ENCODE measurements around the gene SFTA2.
"Not testable (repeated sequence)": the region's sequence is repeated elsewhere in the genome, so short reads cannot be mapped to it uniquely, and the experiment has no call there.

Gene SFTA2

DNA sequence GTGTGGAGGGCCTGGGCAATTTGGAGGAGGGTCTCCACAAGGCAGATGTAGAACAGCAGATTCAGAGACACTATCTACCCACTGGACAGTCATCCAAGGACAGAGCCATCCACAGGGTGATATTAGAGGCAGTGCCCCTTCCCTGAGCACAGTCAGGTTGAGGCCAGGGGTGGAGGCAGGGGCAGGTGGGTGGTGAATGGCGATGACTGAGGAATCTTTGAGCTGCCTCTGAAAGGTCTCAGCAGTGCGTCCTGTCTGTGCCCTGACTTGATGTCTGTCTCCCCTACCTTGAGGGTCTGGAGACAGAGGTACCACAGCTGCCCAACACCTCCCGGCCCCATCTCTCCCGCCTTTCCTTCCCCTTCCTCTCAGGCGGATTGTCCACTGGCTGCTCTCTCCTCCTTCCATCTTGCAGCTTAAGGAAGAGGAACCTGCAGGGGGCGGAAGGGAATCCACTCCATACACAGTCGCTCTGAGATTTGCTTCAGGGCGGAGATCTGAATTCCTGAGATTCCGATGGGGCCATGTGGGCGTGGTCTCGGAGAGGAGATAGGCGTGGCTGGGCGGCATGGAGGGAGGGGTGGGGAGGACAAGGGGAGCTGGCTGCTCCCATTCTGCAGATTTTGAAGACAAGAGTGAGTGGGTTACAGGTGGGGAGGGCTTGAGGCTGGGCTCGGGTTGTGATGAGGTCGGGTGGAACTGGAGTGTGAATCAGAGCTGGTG lies 10.5 kb upstream of the SFTA2 start:
- DNase-seq, result no peak

DNA sequence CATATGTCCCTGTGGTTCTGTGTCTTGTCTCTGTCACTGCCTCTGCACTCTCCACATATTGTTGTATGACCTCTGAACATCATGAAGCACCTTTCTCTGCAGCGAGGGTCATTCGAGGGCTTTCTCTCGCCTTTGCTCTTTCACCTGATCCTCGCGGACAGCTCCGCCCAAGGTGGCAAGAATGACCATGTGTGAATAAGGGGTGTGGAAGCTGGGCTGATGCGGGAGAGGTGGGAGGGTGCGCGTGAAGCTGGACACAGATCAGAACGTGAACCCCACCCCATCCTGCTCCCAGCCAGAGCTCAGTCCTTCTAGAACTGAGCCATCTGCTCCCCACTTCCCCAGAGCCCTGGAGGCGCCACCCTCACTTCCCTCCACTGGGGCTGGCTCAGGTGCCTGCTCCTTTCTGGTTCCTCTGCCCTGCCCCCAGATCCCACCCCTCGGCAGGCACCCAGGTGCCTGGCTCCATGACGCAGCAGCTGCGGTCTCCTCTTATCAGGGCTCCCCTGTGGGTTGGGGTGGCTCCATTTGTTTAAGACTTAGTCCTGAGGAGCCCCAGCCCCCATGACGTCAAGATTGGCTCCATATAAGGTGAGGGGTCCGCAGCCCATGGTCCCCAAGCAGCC lies 8.5 kb upstream of the SFTA2 start, which contains the start of gene MUCL3:
MUCL3 (plus strand) TSS at position 613 of the 626 bp plus-strand sequence. CDS start 27 bp downstream, outside the sequence.
- no peak for DNase-seq

- DNase-seq, result no peak
These were observed 7.5 kb upstream of the SFTA2 start for GRCh38 chr6:30939473-30939872.

DNA sequence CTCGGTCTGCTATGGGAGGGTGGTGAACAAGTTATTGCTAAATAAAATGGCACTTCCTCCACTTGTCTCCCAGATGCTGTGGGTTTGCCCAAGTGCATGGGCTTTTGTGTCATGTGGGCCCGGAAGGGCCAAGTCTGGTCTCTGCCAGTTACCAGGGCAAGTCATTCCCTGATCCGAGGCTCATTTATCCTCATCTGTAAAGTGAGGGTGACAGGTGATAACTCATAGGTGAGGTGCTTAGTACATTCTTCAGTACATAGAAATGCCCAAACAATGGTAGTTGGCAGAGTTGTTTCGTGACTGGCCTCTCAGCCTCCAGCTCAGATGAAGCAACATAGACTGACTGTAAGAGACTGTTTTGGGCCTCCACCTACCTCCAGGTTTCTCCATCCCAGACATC lies 6.8 kb upstream of the SFTA2 start:
- no peak for DNase-seq

- DNase-seq, result no peak
These were observed 5.3 kb upstream of the SFTA2 start for GRCh38 chr6:30937265-30937664.

DNA sequence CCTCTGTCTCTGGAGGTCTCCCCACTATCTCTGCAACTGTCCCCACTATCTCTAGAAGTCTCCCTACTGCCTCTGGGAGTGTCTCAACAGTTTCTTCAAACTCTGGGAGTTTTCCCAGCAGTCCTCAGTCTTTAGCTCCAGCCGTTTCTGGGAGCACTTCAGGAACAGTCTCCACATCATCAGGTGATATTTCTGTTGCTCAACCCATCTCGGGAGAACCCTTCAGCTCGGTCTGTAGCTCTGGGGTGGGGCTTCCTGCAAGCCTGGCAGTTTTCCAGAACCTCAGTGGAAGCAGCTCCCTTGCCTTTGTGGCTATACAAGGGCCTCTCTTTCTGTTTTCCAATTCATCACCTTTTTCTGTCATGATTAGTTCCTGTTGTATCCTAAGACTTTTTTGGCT lies 3.0 kb upstream of the SFTA2 start:
- DNase-seq, result no peak

- DNase-seq, result no peak
These were observed 845 bp upstream of the SFTA2 start for GRCh38 chr6:30932665-30933365.

DNA sequence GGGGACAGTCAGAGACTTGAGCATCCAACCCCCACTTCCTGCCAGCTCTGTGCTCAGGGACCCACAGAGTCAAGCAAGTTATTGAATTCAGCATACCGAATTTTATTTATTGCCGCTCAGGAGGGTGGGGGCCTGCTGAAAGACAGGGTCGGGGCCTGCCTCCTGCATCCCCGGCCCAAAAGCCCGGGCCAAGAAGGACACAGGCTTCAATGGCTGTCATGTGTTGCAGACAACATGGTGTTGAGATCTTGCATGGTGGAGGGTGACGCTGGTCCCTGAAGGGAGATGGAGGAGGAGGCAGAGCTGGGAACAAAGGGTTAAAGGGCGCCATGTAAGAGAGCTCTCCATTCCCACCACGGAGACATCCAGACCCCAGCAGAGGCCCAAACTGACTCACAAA lies 698 bp downstream of the SFTA2 start:
- DNase-seq, result no peak

DNA sequence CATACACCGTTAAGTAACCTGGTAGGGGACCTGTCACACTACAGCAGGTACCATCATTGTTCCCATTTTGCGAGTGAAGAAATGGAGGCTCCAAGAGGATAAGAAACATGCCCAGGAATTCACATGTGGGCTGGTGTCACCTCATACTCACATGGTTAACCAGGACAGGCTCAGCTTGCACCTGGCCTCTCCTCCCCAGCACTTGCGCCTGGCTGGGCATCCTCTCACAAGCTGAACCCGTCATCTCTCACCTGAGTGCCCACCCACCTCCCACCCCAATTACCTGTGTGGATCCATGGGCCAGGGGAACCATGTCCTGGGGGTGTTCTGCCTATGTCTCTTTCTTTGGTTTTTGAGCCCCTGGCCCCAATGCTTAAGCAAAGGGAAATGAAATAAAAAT lies 1.5 kb downstream of the SFTA2 start:
- no peak for DNase-seq

DNA sequence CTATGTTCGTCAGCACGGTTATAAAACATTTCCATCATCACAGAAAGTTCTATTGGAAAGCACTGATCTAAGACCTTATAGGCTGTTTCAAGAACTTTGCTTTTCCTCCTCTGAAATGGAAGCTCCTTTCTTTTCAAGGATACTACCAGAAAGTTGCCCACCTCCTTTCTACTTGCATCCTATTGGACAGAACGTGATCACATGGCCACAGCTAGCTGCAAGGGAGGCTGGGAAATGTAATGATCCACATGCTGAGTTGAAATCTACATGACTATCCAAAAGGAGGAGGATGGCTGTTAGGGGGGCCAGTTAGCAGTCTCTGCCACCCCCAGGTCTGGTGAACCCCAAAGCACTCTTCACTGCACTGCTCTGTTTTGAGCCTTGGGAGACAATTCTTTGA lies 3.3 kb downstream of the SFTA2 start:
- no peak for DNase-seq

DNA sequence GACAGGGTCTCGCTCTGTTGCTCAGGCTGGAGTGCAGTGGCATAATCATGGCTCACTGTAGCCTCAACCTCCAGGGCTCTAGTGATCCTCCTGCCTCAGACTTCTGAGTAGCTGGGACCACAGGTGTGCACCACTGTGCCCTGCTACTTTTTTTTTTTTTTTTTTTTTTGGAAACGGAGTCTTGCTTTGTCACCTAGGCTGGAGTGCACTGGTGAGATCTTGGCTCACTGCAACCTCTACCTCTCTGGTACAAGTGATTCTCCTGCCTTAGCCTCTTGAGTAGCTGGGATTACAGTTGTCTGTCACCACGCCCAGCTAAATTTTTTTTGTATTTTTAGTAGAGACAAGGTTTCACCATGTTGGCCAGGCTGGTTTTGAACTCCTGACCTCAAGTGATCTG lies 4.9 kb downstream of the SFTA2 start:
- not testable (repeated sequence) for DNase-seq

- no peak for DNase-seq
These were observed 5.3 kb downstream of the SFTA2 start for GRCh38 chr6:30926644-30927043.

GRCh38 chr6:30924040-30924627 lies 7.8 kb downstream of the SFTA2 start:
- not testable (repeated sequence) for DNase-seq

- DNase-seq, result no peak
These were observed 9.5 kb downstream of the SFTA2 start for GRCh38 chr6:30922447-30922852.

- DNase-seq, result no peak
These were observed 13.3 kb downstream of the SFTA2 start for GRCh38 chr6:30918670-30919069.

GRCh38 chr6:30917487-30917886 lies 14.5 kb downstream of the SFTA2 start:
- no peak for DNase-seq

DNA sequence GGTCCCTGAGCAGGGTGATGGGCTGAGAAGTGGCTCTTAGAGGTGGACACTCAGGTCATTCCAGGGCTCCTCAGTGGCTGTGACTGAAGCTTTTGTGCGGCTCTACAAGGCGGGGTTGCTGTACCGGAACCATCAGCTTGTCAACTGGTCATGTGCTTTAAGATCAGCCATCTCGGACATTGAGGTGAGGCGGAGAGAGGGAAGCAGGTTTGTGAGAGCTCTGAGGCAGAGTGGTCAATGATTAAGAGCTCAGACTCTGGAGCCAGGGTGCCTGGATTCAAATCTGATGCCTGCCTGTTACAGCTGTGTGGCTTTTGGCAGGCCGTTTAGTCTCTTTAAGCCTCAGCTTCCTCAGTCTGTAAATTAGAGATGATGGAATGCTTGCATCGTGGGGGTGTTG lies 14.9 kb downstream of the SFTA2 start:
- DNase-seq, result no peak

DNA sequence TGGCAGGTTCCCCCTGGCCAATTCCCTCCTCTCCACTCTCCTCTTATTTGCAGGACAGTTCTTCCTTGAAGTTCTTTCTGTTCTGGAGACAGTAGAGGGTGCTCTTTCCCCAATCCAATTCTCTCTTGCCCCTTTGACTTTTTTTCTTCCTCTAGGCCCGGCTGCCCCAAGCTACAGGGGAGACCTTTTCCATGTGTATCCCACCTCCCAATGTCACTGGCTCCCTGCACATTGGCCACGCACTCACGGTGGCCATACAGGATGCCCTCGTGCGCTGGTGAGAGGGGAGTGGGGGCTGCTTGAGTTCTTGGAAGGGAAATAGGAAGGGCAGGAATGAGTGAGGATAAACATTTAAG lies 16.4 kb downstream of the SFTA2 start:
- DNase-seq, result no peak

DNA sequence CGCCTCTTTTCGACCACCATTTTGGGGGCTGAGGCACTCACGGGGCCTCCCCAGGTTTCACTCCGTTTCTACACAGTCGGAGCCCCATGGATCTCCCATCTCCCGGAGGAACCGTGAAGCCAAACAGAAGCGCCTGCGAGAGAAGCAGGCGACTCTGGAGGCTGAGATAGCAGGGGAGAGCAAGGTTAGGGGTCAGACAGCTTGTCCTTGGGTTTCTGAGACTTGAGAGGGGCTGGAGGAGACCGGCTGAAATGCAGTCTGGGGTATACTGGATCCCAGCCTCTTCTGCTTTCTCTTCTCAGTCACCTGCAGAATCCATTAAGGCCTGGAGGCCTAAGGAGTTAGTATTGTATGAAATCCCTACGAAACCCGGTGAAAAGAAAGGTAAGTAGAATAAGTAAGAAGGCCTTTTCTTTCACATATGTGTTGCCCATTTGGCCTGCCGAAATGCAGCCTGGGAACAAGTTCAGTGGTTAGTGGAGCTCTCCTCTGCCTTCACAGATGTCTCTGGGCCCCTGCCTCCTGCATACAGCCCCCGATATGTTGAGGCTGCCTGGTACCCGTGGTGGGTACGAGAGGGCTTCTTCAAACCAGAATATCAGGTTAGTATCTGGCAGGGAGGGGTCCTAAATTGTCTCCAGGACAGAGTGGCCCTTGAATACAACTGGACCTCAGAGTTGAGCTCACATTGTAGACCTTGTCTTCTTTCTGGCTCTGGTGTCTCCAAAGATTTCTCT lies 16.9 kb downstream of the SFTA2 start:
- DNase-seq, result no peak

- peak; percentile 80 for DNase-seq
These were observed 17.7 kb downstream of the SFTA2 start, which contains the start of gene VARS2 for GRCh38 chr6:30914076-30914853. TSS of gene VARS2 (plus strand) at chr6:30914238. CDS start at chr6:30914837, 599 bp downstream.

- DNase-seq, result no peak
These were observed 18.3 kb downstream of the SFTA2 start for GRCh38 chr6:30913721-30914075.

Data from activated gamma-delta T cell treated with Interleukin-2 at 50 U/mL for 16 hours (primary cell).